ENCODE data around the gene PPP1R14D. TPM values are rescaled to one million over a fixed set of nuclear protein-coding genes. Genes with fewer than 3 reads are reported as not detected.
A peak's percentile ranks its signal among the peaks of the same experiment; 100 is the strongest.

Gene PPP1R14D
- total RNA-seq, 4 donors from 2014 or later, result not detected

DNA sequence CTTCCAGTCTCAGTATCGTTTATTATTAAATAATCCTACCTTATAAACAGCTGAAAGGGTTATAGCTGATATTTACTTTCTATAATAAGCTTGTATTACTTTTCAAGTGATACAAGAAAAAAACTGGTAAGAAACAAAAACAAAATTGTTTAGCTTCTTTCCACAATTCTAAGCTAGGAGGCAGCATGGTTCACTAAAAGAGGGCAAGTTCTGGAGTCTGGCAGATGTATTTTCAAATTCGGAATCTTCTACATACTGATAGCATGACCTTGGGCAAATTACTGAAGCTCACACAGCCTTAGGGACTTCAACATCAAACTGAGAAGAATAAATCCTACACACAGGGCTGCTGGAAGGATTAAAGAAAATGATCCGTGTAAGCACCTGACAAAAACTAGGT is 43.3 kb downstream of the PPP1R14D start:
- TF ChIP-seq, protein P1, sequence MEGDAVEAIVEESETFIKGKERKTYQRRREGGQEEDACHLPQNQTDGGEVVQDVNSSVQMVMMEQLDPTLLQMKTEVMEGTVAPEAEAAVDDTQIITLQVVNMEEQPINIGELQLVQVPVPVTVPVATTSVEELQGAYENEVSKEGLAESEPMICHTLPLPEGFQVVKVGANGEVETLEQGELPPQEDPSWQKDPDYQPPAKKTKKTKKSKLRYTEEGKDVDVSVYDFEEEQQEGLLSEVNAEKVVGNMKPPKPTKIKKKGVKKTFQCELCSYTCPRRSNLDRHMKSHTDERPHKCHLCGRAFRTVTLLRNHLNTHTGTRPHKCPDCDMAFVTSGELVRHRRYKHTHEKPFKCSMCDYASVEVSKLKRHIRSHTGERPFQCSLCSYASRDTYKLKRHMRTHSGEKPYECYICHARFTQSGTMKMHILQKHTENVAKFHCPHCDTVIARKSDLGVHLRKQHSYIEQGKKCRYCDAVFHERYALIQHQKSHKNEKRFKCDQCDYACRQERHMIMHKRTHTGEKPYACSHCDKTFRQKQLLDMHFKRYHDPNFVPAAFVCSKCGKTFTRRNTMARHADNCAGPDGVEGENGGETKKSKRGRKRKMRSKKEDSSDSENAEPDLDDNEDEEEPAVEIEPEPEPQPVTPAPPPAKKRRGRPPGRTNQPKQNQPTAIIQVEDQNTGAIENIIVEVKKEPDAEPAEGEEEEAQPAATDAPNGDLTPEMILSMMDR (IDR thresholded peaks at IDR 0.05), result no peak
- TF ChIP-seq POLR2AphosphoS5 (IDR thresholded peaks at IDR 0.05), result no peak
- TF ChIP-seq POLR2A (IDR thresholded peaks at IDR 0.05; ENCODE audit: low read depth), result no peak
- no peak for TF ChIP-seq EP300 (IDR thresholded peaks at IDR 0.05)
- Histone ChIP-seq H3K9me3 (no peaks in the 10 kb centered on the region), H3K36me3 (peaks cover 0 to 7% (median 6%) of the 10 kb centered on the region in 4 donors), H3K4me3 (no peak overlapping the region), H3K27ac (replicated peaks in 1 of 4) (no peak overlapping the region), H3K27me3 (no peaks in the 10 kb centered on the region), H3K4me1 (peaks cover 12 to 18% (median 15%) of the 10 kb centered on the region in 4 donors)
- WGBS, result 84% methylated on average over 3 of the region's 3 CpGs
- intact Hi-C loops (cut with DNase I), result no loop called here
- DNase-seq (ENCODE audit: extremely low spot score), result no peak

DNA sequence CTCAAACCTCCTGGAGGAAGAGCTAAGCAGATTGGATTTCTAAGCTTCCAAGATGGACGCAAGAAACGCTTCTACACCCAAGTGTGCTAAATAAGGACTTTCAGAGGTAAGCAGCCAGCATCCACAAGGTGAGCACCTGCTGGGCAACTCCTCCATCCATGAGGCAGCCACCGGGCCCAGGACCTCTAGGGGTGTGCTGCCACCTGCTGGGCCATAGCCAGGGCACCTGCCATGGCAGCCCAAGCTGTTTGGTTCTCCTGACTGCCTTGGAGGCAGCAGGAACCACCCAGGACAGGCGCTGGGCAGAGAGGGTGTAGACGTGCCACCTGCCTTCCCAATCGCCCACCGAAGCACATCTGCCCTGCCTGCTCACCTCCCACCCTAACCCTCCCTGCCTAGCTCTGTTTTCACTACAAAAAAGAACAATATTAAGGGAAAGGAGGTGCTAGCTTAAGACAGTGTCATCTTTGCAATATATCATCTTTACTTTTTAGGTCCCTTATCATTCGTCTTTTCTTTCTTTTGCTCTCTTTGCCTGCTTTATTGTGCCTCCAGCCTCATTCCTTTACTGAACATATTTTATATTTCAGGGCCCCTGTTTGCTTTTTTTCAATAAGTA is 45.8 kb downstream of the PPP1R14D start:
- WGBS, result 77% methylated on average over 8 of the region's 8 CpGs
- DNase-seq (ENCODE audit: extremely low spot score), result no peak
- Histone ChIP-seq H3K4me3 (no peak overlapping the region), H3K36me3 (peaks cover 20 to 31% (median 29%) of the 10 kb centered on the region in 4 donors), H3K4me1 (peaks cover 9 to 14% (median 11%) of the 10 kb centered on the region in 4 donors), H3K9me3 (no peaks in the 10 kb centered on the region), H3K27ac (replicated peaks in 1 of 4) (no peak overlapping the region), H3K27me3 (no peaks in the 10 kb centered on the region)
- intact Hi-C loops (cut with DNase I), result no loop called here
- TF ChIP-seq POLR2A (IDR thresholded peaks at IDR 0.05; ENCODE audit: low read depth), result no peak
- TF ChIP-seq, protein P1 (IDR thresholded peaks at IDR 0.05), result peak in 1 of 3 experiments; percentile 50
- TF ChIP-seq POLR2AphosphoS5 (IDR thresholded peaks at IDR 0.05), result no peak
- no peak for TF ChIP-seq EP300 (IDR thresholded peaks at IDR 0.05)

DNA sequence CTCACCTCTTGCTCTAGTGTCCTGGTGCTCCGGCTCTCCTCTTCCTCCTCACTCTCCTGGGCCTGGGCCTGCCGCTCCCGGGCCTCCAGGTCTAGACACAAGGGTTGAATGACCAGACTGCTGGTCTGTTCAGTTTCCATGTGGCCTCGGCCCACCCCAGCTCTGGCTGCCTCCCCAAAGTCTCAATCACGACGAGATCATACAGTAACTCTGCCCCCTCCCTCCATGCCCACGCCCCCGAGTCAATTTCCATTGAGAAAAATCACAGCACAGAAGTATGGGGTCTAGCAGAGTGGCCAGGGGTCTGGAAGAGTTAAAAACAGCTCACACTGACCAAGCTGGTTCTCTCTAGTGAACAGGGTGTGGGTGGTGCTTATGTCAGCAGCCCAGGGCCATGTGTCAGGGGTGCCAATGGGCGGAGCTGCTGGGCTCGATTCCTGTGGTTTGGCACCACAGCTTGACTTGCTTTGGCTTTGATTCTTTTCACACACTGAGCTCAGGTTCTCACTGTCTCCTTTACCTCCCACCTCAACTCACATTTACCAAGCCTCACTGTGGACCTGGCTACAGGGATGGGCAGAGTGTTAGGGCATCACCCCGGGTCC is 51.9 kb downstream of the PPP1R14D start:
- H3K9me3 ChIP-seq, result no peaks in the 10 kb centered on the region
- H3K4me3 ChIP-seq, result no peak overlapping the region
- intact Hi-C loops (cut with DNase I), result no loop called here
- peaks cover 77 to 85% (median 83%) of the 10 kb centered on the region in 4 donors for H3K36me3 ChIP-seq
- 74% methylated on average over 7 of the region's 11 CpGs for WGBS
- no peaks in the 10 kb centered on the region for H3K27me3 ChIP-seq
- no peak for TF ChIP-seq EP300 (IDR thresholded peaks at IDR 0.05)
- TF ChIP-seq POLR2A (IDR thresholded peaks at IDR 0.05; ENCODE audit: low read depth), result no peak
- no peak for TF ChIP-seq POLR2AphosphoS5 (IDR thresholded peaks at IDR 0.05)
- TF ChIP-seq, protein P1 (IDR thresholded peaks at IDR 0.05), result no peak
- no peak for DNase-seq (ENCODE audit: extremely low spot score)
- H3K4me1 ChIP-seq, result no peaks in the 10 kb centered on the region
- H3K27ac ChIP-seq (replicated peaks in 1 of 4), result no peak overlapping the region

- TF ChIP-seq, protein P1 (IDR thresholded peaks at IDR 0.05), result no peak
- TF ChIP-seq POLR2AphosphoS5 (IDR thresholded peaks at IDR 0.05) (no peak), POLR2A (IDR thresholded peaks at IDR 0.05; ENCODE audit: low read depth) (no peak), EP300 (IDR thresholded peaks at IDR 0.05) (no peak)
- H3K27ac ChIP-seq (replicated peaks in 1 of 4), result no peak overlapping the region
- no peak overlapping the region for H3K4me3 ChIP-seq
- no peaks in the 10 kb centered on the region for H3K27me3 ChIP-seq
- 94% methylated on average over 8 of the region's 14 CpGs for WGBS
- DNase-seq (ENCODE audit: extremely low spot score), result no peak
- H3K36me3 ChIP-seq, result peaks cover 77 to 92% (median 90%) of the 10 kb centered on the region in 4 donors
- no peaks in the 10 kb centered on the region for H3K4me1 ChIP-seq
- intact Hi-C loops (cut with DNase I), result no loop called here
- H3K9me3 ChIP-seq, result no peaks in the 10 kb centered on the region
Observed at GRCh38 chr15:40775740-40776536, 52.6 kb downstream of the PPP1R14D start.
